PC-3 (cell line): Measurements from ENCODE around the gene ZNF717.
"Not testable (repeated sequence)": the region's sequence is repeated elsewhere in the genome, so short reads cannot be mapped to it uniquely, and the experiment has no call there.

ENCODE experiments used
- EZH2 ChIP-seq: fragments of 300-600 bp; sonication (generic); IDR thresholded peaks from one replicate; pipeline ENCODE4 v1.6.1; 2017; ENCODE audit warnings: antibody characterized with exemption, mild to moderate bottlenecking, low read length; ENCODE audit not compliant: unreplicated experiment
- TF ChIP-seq, protein P1 (sequence below): fragments of 300-600 bp; sonication (generic); conservative IDR thresholded peaks from 2 replicates; pipeline ENCODE4 v1.5.1; 2017; ENCODE audit warnings: antibody characterized with exemption, low read depth, mild to moderate bottlenecking, low read length

DNA sequence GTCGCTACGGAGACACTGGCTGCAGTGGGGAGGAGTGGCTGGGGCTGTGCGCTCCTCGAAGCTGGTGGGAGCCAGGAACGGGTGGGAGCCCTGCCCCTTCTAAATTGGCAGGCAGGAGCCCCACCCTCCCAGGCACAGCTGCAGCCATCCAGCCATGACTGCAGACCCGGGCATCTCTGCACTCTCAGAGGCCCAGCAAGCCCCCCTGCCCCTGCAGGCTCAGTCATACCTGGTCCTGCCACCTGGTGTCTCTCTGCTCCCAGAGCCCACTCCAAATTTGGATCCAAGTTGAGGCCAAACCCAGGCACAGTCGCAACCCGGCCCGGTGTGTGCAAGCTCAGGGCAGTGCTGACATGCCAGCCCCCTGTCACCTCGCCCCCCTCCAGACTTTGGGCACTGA lies 13.7 kb downstream of the ZNF717 start:
- TF ChIP-seq, protein P1, sequence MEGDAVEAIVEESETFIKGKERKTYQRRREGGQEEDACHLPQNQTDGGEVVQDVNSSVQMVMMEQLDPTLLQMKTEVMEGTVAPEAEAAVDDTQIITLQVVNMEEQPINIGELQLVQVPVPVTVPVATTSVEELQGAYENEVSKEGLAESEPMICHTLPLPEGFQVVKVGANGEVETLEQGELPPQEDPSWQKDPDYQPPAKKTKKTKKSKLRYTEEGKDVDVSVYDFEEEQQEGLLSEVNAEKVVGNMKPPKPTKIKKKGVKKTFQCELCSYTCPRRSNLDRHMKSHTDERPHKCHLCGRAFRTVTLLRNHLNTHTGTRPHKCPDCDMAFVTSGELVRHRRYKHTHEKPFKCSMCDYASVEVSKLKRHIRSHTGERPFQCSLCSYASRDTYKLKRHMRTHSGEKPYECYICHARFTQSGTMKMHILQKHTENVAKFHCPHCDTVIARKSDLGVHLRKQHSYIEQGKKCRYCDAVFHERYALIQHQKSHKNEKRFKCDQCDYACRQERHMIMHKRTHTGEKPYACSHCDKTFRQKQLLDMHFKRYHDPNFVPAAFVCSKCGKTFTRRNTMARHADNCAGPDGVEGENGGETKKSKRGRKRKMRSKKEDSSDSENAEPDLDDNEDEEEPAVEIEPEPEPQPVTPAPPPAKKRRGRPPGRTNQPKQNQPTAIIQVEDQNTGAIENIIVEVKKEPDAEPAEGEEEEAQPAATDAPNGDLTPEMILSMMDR, result not testable (repeated sequence)
- not testable (repeated sequence) for TF ChIP-seq EZH2
